Measurements from ENCODE around the gene CETP.

Gene CETP

GRCh38 chr16:57024894-57025680, 63.3 kb downstream of the CETP start:
- no peak for DNase-seq

GRCh38 chr16:57025941-57026777, 64.4 kb downstream of the CETP start:
- DNase-seq: no peak

GRCh38 chr16:57026778-57027062, 65.0 kb downstream of the CETP start:
- no peak for DNase-seq

- no peak for DNase-seq
Observed at GRCh38 chr16:57027067-57027466, 65.3 kb downstream of the CETP start.

- DNase-seq: no peak
Observed at GRCh38 chr16:57028086-57028485, 66.3 kb downstream of the CETP start.

- DNase-seq: no peak
Observed at GRCh38 chr16:57029161-57030160, 67.7 kb downstream of the CETP start.

- DNase-seq: no peak
Observed at GRCh38 chr16:57030346-57030902, 68.7 kb downstream of the CETP start.

GRCh38 chr16:57031156-57031555, 69.4 kb downstream of the CETP start:
- no peak for DNase-seq

GRCh38 chr16:57032346-57032745, 70.6 kb downstream of the CETP start:
- no peak for DNase-seq

- no peak for DNase-seq
Observed at GRCh38 chr16:57032931-57033330, 71.2 kb downstream of the CETP start.

Data from stimulated activated CD4-positive, alpha-beta T cell treated with anti-CD3 and anti-CD28 coated beads, Interleukin-4, amount 100 ng/mL, for 4 hours (primary cell).